GM18870 (cell line): ENCODE results near the gene ITPRID2.
"Not testable (repeated sequence)": the region's sequence is repeated elsewhere in the genome, so short reads cannot be mapped to it uniquely, and the experiment has no call there.

ENCODE experiments used
- ATAC-seq: cut with Tn5 transposase; IDR thresholded peaks from one replicate; pipeline ENCODE4 v1.9.1; 2021; ENCODE audit warnings: moderate library complexity; ENCODE audit not compliant: unreplicated experiment

The ITPRID2 gene

GRCh38 chr2:181915102-181915501 lies 23.6 kb downstream of the ITPRID2 start:
- no peak for ATAC-seq

- no peak for ATAC-seq
These were observed 25.5 kb downstream of the ITPRID2 start for GRCh38 chr2:181916726-181917718.

- ATAC-seq, result no peak
These were observed 26.7 kb downstream of the ITPRID2 start for GRCh38 chr2:181918188-181918587.

- no peak for ATAC-seq
These were observed 31.6 kb downstream of the ITPRID2 start for GRCh38 chr2:181923121-181923520.

- ATAC-seq, result no peak
These were observed 32.8 kb downstream of the ITPRID2 start for GRCh38 chr2:181924336-181924735.

- no peak for ATAC-seq
These were observed 43.2 kb downstream of the ITPRID2 start for GRCh38 chr2:181934694-181935093.

GRCh38 chr2:181937473-181937872 lies 45.9 kb downstream of the ITPRID2 start:
- ATAC-seq, result no peak

- ATAC-seq, result no peak
These were observed 52.0 kb downstream of the ITPRID2 start for GRCh38 chr2:181943411-181944124.

GRCh38 chr2:181944164-181944913 lies 52.8 kb downstream of the ITPRID2 start:
- ATAC-seq, result no peak

GRCh38 chr2:181944914-181945291 lies 53.4 kb downstream of the ITPRID2 start:
- ATAC-seq, result no peak

GRCh38 chr2:181946444-181947127 lies 55.1 kb downstream of the ITPRID2 start:
- ATAC-seq, result no peak

GRCh38 chr2:181947273-181947672 lies 55.7 kb downstream of the ITPRID2 start:
- no peak for ATAC-seq

- no peak for ATAC-seq
These were observed 56.7 kb downstream of the ITPRID2 start for GRCh38 chr2:181948227-181948626.

- ATAC-seq, result no peak
These were observed 57.5 kb downstream of the ITPRID2 start for GRCh38 chr2:181949047-181949446.

GRCh38 chr2:181952404-181953226 lies 61.1 kb downstream of the ITPRID2 start:
- no peak for ATAC-seq

GRCh38 chr2:181953881-181954537 lies 62.5 kb downstream of the ITPRID2 start:
- ATAC-seq, result peak; percentile 64

- peak; percentile 14 for ATAC-seq
These were observed 63.0 kb downstream of the ITPRID2 start for GRCh38 chr2:181954538-181954883.

- no peak for ATAC-seq
These were observed 63.5 kb downstream of the ITPRID2 start for GRCh38 chr2:181955010-181955409.

GRCh38 chr2:181955866-181956265 lies 64.3 kb downstream of the ITPRID2 start:
- ATAC-seq, result not testable (repeated sequence)
